HUES6 (cell line): ENCODE results near the gene SUPT5H.

Source experiments
- H3K27ac ChIP-seq: 2 replicates; pipeline ENCODE4 v1.7.0; 2013; ENCODE audit warnings: low read depth, mild to moderate bottlenecking, low read length, inconsistent platforms
- H3K27me3 ChIP-seq: 2 replicates; pipeline ENCODE4 v1.6.1; 2013; ENCODE audit warnings: low read length; ENCODE audit not compliant: control insufficient read depth, insufficient read depth
- H3K36me3 ChIP-seq: 2 replicates; pipeline ENCODE4 v1.6.1; 2013; ENCODE audit warnings: low read length; ENCODE audit not compliant: control insufficient read depth, insufficient read depth
- H3K4me1 ChIP-seq: 2 replicates; pipeline ENCODE4 v1.6.1; 2013; ENCODE audit warnings: low read length; ENCODE audit not compliant: control insufficient read depth, insufficient read depth
- H3K4me3 ChIP-seq: 2 replicates; pipeline ENCODE4 v1.5.1; 2013; ENCODE audit warnings: low read depth, low read length
- H3K9ac ChIP-seq: one replicate; pipeline ENCODE4 v1.6.1; 2013; ENCODE audit warnings: mild to moderate bottlenecking, low read length
- H3K9me3 ChIP-seq: 2 replicates; pipeline ENCODE4 v1.6.1; 2013; ENCODE audit warnings: low read depth, low read length; ENCODE audit not compliant: control insufficient read depth, insufficient read depth

Gene SUPT5H

DNA sequence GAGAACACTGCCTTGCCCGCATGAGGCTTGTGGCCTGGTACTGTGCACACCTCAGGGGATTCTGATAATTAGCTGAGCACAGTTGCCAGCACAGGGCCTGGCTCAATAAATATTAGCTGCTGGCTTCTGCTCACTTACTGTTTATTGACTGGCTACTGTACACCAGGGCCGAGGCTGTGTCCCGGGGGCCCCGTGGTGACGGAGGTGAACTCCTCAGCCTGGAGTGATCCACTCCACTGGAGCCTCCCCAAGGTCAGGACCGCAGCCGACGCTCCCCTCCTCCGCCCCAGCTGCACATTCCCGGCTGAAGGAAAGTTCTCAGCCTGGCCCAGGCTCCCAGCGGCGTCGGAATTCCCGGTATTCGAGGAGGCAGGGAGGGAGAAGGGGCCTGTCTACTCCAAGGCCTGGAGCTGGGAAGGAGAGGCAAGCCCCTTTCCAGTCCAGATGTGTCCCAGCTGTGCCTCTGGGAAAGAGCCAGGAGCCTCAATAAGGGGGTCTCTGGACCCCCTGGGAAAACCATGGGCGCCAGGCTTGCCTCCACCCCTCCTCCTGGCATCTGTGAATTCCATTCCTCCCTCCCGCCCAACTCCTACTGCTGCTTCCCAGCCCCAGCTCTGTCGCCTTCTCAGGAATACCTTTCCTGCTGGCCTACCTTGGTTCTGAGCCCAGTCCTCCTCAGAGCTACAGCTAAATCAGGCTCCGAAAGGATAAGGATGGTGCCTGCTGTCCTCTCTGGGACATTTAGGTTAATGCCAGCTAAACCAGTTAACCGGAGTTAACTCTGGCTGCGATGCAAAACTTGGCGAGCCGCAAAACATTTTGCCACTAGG, 16.9 kb upstream of the SUPT5H start:
- H3K9ac ChIP-seq = peak overlapping the region; percentile 79
- no peaks in the 10 kb centered on the region for H3K27me3 ChIP-seq
- peaks cover 30% of the 10 kb centered on the region for H3K4me1 ChIP-seq
- H3K27ac ChIP-seq = peak overlapping the region; percentile 81
- H3K9me3 ChIP-seq = no peaks in the 10 kb centered on the region
- H3K36me3 ChIP-seq = peaks cover 36% of the 10 kb centered on the region
- peak overlapping the region; percentile 41 for H3K4me3 ChIP-seq

DNA sequence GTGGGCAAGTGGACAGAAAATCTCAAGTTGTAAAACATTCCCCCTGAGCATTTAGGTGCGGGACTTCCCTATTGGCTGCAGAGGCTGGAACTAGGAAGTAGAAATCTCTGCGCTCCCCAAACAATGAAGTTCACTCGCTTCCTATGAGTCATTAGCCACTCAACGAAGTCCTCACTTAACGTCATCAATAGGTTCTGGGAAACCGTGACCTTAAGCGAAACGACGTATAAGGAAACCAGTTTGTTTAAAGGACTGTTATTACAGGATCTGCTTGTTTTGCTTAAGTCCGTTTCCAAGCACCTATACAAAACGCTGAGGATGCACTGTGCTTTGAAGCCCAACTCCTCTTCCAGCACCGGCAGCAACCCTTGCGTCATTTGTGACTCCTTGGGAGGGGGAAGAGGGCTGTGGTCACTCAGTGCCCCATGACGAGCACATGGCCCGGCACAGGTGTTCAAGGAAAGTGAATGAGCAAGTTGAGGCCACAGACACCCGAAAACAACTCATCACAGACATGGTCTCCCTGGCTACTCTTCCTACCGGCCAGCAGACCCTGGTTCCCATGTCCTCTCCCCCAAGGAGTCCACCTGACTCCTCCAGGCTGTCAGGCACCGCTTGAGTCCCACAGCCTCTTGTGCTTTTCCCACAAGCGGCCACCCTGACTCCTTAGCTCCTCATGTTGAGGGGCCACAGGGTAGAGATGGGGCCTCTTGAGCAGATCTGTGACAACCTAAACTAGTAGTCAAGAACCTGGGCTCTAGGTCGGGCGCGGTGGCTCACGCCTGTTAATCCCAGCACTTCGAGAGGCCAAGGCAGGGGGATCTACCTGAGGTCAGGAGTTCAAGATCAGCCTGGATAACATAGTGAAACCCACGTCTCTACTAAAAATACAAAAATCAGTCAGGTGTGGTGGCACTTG, 14.4 kb upstream of the SUPT5H start:
- H3K27ac ChIP-seq = peak overlapping the region; percentile 36; the same call in 1 of the 2 replicates
- H3K4me1 ChIP-seq = peaks cover 38% of the 10 kb centered on the region
- peaks cover 35% of the 10 kb centered on the region for H3K36me3 ChIP-seq
- H3K9ac ChIP-seq = peak overlapping the region; percentile 47
- peak overlapping the region; percentile 19; the same call in 1 of the 2 replicates for H3K4me3 ChIP-seq
- no peaks in the 10 kb centered on the region for H3K27me3 ChIP-seq
- no peaks in the 10 kb centered on the region for H3K9me3 ChIP-seq

DNA sequence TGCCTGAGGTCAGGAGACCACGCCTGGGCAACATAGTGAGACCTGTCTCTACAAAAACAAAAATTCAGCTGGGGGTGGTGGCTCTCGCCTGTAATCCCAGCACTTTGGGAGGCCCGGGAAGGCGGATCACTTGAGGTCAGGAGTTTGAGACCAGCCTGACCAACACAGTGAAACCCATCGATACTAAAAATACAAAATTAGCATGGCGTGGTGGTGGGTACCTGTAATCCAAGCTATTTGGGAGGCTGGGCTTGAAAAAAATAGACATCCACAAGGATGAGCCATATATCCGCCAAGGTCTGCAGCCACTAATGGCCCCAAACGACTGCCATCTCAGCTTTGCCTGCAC, 12.7 kb upstream of the SUPT5H start:
- H3K27ac ChIP-seq = no peak overlapping the region

DNA sequence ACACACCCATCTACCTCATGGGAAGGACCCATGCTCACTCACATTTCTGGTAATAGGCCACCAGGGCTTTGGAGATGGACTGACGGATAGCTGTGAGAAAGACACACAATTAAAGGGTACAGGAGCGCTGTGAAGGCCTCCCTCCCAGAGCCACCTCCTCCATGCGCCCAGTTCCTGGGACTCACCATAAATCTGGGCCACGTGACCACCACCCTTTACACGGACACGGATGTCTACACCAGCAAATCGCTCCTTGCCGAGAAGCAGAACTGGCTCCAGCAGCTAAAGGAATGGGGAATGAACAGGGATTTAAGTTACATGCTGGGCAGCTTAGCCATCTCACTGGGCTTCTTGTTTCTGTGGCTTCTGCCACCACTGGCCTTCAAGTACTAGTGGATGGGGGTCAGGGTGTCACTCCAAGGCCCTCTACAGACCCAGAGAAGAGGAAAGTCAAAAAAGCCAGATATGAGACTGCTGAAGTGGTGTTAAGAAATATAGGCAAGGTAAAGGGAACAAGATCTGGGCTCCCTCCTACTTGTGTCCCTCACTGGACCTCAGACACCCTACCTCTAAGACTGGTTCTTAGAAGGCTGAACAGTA, 11.8 kb upstream of the SUPT5H start:
- Histone ChIP-seq H3K27me3 (no peaks in the 10 kb centered on the region), H3K27ac (no peak overlapping the region), H3K4me1 (peaks cover 31% of the 10 kb centered on the region), H3K4me3 (no peak overlapping the region; the same call in 1 of the 2 replicates), H3K36me3 (peaks cover 34% of the 10 kb centered on the region), H3K9ac (peak overlapping the region; percentile 10), H3K9me3 (no peaks in the 10 kb centered on the region)

More for the DNA sequence above, 12.7 kb upstream of the SUPT5H start:
- Histone ChIP-seq H3K4me1 (peaks cover 36% of the 10 kb centered on the region), H3K9me3 (no peaks in the 10 kb centered on the region), H3K36me3 (peaks cover 34% of the 10 kb centered on the region), H3K4me3 (no peak overlapping the region), H3K27me3 (no peaks in the 10 kb centered on the region), H3K9ac (no peak overlapping the region)

DNA sequence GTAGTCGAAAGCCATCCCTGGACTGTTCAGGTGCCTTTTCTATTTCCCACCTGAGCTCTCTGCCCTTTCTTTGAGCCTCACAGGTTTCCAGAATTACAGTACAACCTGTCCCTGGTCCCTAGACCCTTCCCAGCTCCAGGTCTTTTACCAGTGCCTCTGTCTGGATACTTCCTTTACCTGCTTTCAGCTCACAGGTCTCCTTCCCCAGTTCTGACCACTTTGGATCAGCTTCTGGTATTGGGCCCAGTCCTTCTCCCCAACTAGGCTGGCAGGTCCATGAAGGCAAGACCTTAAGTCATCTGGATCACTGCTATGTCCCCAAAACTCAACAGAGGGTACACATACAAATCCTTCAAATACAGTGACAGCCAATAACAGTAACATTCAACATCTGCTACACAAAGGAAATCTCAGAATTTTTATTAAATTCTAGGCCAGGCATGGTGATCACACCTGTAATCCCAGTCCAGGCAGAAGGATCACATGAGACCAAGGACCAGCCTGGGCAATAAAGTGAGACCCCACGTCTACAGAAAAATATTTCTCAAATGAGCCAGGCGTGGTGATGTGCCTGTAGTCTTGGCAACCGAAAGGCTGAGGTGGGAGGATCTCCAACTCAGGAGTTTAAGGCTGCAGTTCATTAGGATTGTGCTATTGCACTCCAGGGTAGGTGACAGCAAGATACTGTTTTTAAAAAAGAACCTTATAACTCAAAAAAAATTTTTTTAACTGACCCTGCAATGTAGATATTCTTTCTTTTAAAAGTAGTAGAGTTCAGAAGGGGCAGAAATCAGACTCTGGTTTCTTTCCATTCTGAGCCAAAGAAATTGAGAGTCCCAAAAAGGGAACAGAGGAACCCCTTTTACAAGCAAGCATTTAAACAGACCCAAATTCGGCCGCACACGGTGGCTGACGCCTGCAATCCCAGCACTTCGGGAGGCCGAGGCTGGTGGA, 11.0 kb upstream of the SUPT5H start:
- Histone ChIP-seq H3K4me3 (peak overlapping the region; percentile 99), H3K4me1 (peaks cover 24% of the 10 kb centered on the region), H3K36me3 (peaks cover 34% of the 10 kb centered on the region), H3K9ac (peak overlapping the region; percentile 100), H3K9me3 (no peaks in the 10 kb centered on the region), H3K27ac (peak overlapping the region; percentile 97), H3K27me3 (no peaks in the 10 kb centered on the region)

DNA sequence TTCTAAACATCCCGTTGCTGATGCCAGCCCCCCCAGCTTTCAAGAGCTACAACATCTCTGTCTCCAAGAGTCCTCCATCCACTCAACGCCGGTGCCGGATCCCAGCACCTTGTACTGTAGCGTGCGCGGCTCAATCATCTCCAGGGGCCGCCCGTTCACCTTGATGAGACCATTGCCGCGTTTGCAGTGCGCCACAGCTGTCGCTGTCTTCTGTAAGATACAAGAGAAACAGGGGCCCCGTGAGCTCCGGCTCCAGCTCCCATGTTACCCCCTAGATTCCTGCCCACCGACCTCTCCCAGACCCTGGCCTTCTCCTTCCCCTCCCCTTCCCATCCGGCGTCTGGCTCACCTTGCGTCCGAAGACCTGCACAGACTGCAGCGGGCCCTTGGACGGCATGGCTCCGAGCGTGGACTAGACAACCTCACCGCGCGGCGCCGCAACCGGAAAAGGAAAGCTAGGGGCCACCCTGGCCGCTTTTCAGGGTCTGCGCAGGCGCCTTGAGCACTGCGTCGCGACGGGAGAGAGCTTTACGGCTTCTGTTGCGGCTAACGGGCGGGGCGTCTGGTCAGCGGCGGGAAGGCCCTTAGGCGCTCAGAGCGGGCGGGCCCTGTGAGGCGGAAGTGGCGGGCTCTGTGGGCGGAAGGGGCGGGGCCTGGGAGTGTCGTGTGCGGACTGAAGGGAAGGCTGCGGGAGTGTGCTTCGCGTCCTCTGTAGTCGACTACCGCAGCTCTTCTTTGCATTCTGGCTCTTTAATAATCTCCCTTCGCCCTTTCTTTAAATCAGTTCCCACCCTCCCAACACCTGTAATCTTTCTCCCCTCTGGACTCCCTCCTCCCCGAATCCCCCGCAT, 9.7 kb upstream of the SUPT5H start, which contains the start of gene RPS16:
TSS of gene RPS16 (minus strand) at position 451 of the 851 bp plus-strand sequence. CDS start at position 397, 54 bp downstream.
- H3K36me3 ChIP-seq = peaks cover 34% of the 10 kb centered on the region
- no peaks in the 10 kb centered on the region for H3K9me3 ChIP-seq
- no peaks in the 10 kb centered on the region for H3K27me3 ChIP-seq
- H3K27ac ChIP-seq = peak within 1 kb of the TSS; percentile 97
- H3K4me1 ChIP-seq = peaks cover 19% of the 10 kb centered on the region
- H3K4me3 ChIP-seq = peak within 1 kb of the TSS; percentile 99
- H3K9ac ChIP-seq = peak within 1 kb of the TSS; percentile 100

DNA sequence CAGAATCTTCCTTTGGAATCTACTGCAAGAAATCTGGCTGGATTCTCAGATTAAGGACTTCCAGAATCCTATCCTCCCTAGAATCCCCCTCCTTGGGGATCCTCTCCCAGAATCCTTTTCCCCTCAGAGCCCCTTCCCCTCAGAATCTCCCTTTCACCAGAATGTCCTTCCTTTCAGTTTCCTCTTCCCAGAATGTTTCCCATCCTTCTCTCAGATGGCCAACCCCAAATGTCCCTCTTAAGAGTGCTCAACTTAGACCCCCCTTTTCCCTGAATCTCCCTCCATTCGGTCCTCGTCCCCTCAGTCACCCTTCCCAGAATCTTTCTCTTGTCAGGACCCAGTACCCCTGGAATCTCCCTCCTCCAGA, 9.0 kb upstream of the SUPT5H start:
- peak overlapping the region; percentile 84 for H3K9ac ChIP-seq
- H3K36me3 ChIP-seq = peaks cover 34% of the 10 kb centered on the region
- H3K9me3 ChIP-seq = no peaks in the 10 kb centered on the region
- peaks cover 13% of the 10 kb centered on the region; the same call in 1 of the 2 replicates for H3K4me1 ChIP-seq
- H3K27me3 ChIP-seq = no peaks in the 10 kb centered on the region
- H3K27ac ChIP-seq = peak overlapping the region; percentile 78; the same call in 1 of the 2 replicates
- peak overlapping the region; percentile 99 for H3K4me3 ChIP-seq

DNA sequence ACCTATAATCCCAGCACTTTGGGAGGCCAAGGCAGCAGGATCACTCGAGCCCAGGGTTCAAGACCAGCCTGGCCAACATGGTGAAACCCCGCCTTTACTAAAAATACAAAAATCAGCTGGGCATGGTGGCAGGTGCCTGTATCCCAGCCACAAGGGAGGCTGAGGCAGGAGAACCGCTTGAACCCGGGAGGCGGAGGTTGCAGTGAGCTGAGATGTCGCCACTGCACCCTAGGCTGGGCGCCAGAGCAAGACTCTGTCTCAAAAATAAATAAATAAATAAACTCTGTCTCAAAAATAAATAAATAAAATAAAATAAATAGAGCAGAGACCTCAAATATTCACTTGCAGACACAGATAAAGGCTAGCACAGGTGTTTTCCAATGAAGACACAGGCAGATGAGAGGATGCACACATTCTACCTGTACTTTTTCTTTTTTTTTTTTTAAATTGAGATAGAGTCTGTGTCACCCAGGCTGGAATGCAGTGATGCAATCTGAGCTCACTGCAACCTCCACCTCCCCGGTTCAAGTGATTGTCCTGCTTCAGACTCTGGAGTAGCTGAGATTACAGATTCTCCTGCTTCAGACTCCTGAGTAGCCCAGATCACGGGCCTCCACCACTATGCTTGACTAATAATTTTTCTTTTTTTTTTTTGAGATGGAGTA, 7.0 kb upstream of the SUPT5H start:
- H3K9ac ChIP-seq = no peak overlapping the region
- no peak overlapping the region for H3K27ac ChIP-seq
- H3K9me3 ChIP-seq = no peaks in the 10 kb centered on the region
- H3K4me1 ChIP-seq = peaks cover 13% of the 10 kb centered on the region; the same call in 1 of the 2 replicates
- H3K4me3 ChIP-seq = no peak overlapping the region
- H3K36me3 ChIP-seq = peaks cover 23% of the 10 kb centered on the region
- H3K27me3 ChIP-seq = no peaks in the 10 kb centered on the region

DNA sequence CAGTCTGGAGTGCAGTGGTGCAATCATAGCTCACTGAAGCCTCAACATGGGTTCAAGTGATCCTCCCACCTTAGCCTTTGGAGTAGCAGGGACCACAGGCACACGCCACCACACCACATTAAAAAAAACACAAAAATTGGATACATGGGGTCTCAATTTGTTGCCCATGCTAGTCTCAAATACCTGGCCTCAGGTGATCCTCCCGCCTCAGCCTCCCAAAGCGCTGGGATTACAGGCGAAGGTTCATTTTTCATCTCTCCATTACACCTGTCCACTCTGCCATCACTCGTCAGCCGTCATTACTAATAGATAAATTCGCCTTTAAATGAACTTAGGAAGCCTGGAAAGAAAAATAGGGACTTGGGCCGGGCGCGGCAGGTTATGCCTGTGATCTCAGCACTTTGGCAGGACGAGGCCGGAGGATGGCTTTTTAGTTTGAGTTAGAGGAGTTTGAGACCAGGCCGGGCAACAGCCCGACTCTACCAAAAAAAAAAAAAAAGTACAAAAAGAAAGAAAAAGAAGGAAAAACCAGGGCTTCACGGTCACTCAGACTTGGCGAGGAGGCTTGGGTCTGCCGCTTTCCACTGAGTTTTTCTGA, 685 bp upstream of the SUPT5H start:
- no peaks in the 10 kb centered on the region for H3K9me3 ChIP-seq
- H3K27me3 ChIP-seq = no peaks in the 10 kb centered on the region
- peaks cover 17% of the 10 kb centered on the region; the same call in 1 of the 2 replicates for H3K36me3 ChIP-seq
- H3K4me1 ChIP-seq = no peaks in the 10 kb centered on the region
- H3K27ac ChIP-seq = peak overlapping the region; percentile 87; the same call in 1 of the 2 replicates
- H3K9ac ChIP-seq = peak overlapping the region; percentile 93
- peak overlapping the region; percentile 94 for H3K4me3 ChIP-seq
